Activated CD8-positive, alpha-beta T cell treated with anti-CD3 and anti-CD28 coated beads for 36 hours (primary cell): ENCODE measurements around the gene NACAD. TPM values are rescaled to one million over a fixed set of nuclear protein-coding genes. Genes with fewer than 3 reads are reported as not detected.

Experiments
- ATAC-seq: fragments of 200-7000 bp; cut with Tn5 transposase; one replicate; pipeline ENCODE4 v1.10.0; 2021; ENCODE audit warnings: mild to moderate bottlenecking, moderate library complexity
- CTCF ChIA-PET: fragments of 350-600 bp; sonication (Branson Sonifier 250); formaldehyde crosslinking; loops from one replicate; lab custom pipeline; 2021; ENCODE audit warnings: antibody characterized with exemption; lab: Charles Lee
- POLR2A ChIA-PET: fragments of 350-600 bp; sonication (Branson Sonifier 250); formaldehyde crosslinking; loops from one replicate; lab custom pipeline; 2021; ENCODE audit warnings: antibody characterized with exemption; lab: Charles Lee
- DNase-seq: peaks from one replicate; pipeline ENCODE4 v3.0.0-alpha.2; 2020
- H3K27ac Mint-ChIP-seq: one replicate; pipeline ENCODE4 v1.8.0; 2021; ENCODE audit warnings: mild to moderate bottlenecking, mixed read lengths
- H3K27me3 Mint-ChIP-seq: one replicate; pipeline ENCODE4 v1.8.0; 2021; ENCODE audit warnings: mixed read lengths
- H3K36me3 Mint-ChIP-seq: one replicate; pipeline ENCODE4 v1.8.0; 2021; ENCODE audit warnings: low read depth, mixed read lengths
- H3K4me1 Mint-ChIP-seq: one replicate; pipeline ENCODE4 v1.8.0; 2021; ENCODE audit warnings: low read depth, mixed read lengths
- H3K4me3 Mint-ChIP-seq: one replicate; pipeline ENCODE4 v1.8.0; 2021; ENCODE audit warnings: mild to moderate bottlenecking, moderate library complexity, mixed read lengths
- H3K9me3 Mint-ChIP-seq: one replicate; pipeline ENCODE4 v1.8.0; 2021; ENCODE audit warnings: mixed read lengths
- CTCF ChIP-seq: fragments of 200-600 bp; IDR thresholded peaks from one replicate; pipeline ENCODE4 v1.8.0; 2022; ENCODE audit warnings: antibody characterized with exemption, mild to moderate bottlenecking
- intact Hi-C: fragments of 100-400 bp; cut with micrococcal nuclease; formaldehyde crosslinking; loops from one replicate; pipeline ENCODE4 v1.10.0; 2022
- total RNA-seq, 2 experiments: library from RNA; stranded (reverse); gene quantifications; one replicate each; pipeline ENCODE4 v1.2.3, GENCODE V29; 2021

NACAD gene
- total RNA-seq, 2 experiments from 2014 or later: 0.31 to 0.50 TPM

GRCh38 chr7:45102785-45103712 lies 14.3 kb upstream of the NACAD start:
- no peak overlapping the region for H3K4me3 Mint-ChIP-seq
- POLR2A ChIA-PET: interaction anchor here (0.6 to 1.2 kb wide), 4 partner anchors 10 to 146 kb away, joined by 3 to 7 read pairs (median 4); no protein-coding TSS in a partner anchor
- H3K27ac Mint-ChIP-seq: peak overlapping the region; percentile 16
- no peak for ATAC-seq
- CTCF ChIA-PET: interaction anchor here (2.2 kb wide), 1 partner anchor 129 kb away, joined by 6 read pairs; no protein-coding TSS in a partner anchor
- no peaks in the 10 kb centered on the region for H3K27me3 Mint-ChIP-seq
- H3K4me1 Mint-ChIP-seq: peaks cover 21% of the 10 kb centered on the region
- no peak for DNase-seq
- intact Hi-C loops: no loop called here
- peaks cover 62% of the 10 kb centered on the region for H3K36me3 Mint-ChIP-seq
- TF ChIP-seq CTCF: no peak
- no peaks in the 10 kb centered on the region for H3K9me3 Mint-ChIP-seq

GRCh38 chr7:45101748-45102147 lies 13.0 kb upstream of the NACAD start:
- Mint-ChIP-seq H3K4me3 (no peak overlapping the region), H3K4me1 (peaks cover 10% of the 10 kb centered on the region), H3K36me3 (peaks cover 49% of the 10 kb centered on the region), H3K27ac (no peak overlapping the region), H3K27me3 (no peaks in the 10 kb centered on the region), H3K9me3 (no peaks in the 10 kb centered on the region)
- DNase-seq (no peak), ATAC-seq (no peak)
- TF ChIP-seq CTCF: no peak
- intact Hi-C loops: no loop called here
- POLR2A ChIA-PET: interaction anchor here (1.2 kb wide), 1 partner anchor 21 kb away, joined by 3 read pairs; no protein-coding TSS in a partner anchor
- CTCF ChIA-PET: no interaction called here

- Mint-ChIP-seq H3K27me3 (no peaks in the 10 kb centered on the region), H3K9me3 (no peaks in the 10 kb centered on the region), H3K4me1 (peaks cover 6% of the 10 kb centered on the region), H3K4me3 (no peak overlapping the region), H3K27ac (no peak overlapping the region), H3K36me3 (peaks cover 42% of the 10 kb centered on the region)
- ATAC-seq (no peak), DNase-seq (no peak)
- ChIA-PET CTCF (interaction anchor here (1.0 kb wide), 1 partner anchor 128 kb away, joined by 3 read pairs; no protein-coding TSS in a partner anchor), POLR2A (interaction anchor here (1.2 to 2.7 kb wide), 3 partner anchors 10 to 97 kb away, joined by 3 to 12 read pairs (median 3); partner anchors contain the start of gene TBRG4)
- intact Hi-C loops: no loop called here
- no peak for TF ChIP-seq CTCF
These were observed 12.2 kb upstream of the NACAD start for GRCh38 chr7:45100761-45101480.

GRCh38 chr7:45099891-45100760 lies 11.4 kb upstream of the NACAD start:
- H3K27ac Mint-ChIP-seq: no peak overlapping the region
- no peak for TF ChIP-seq CTCF
- POLR2A ChIA-PET: interaction anchor here (0.7 to 2.7 kb wide), 8 partner anchors 8 to 249 kb away, joined by 3 to 12 read pairs (median 3); partner anchors contain the start of genes MYO1G and TBRG4
- CTCF ChIA-PET: interaction anchor here (1.0 kb wide), 1 partner anchor 127 kb away, joined by 3 read pairs; no protein-coding TSS in a partner anchor
- H3K27me3 Mint-ChIP-seq: no peaks in the 10 kb centered on the region
- DNase-seq (no peak), ATAC-seq (peak; percentile 18)
- no peaks in the 10 kb centered on the region for H3K9me3 Mint-ChIP-seq
- H3K4me1 Mint-ChIP-seq: no peaks in the 10 kb centered on the region
- H3K36me3 Mint-ChIP-seq: peaks cover 38% of the 10 kb centered on the region
- intact Hi-C loops: no loop called here
- H3K4me3 Mint-ChIP-seq: no peak overlapping the region
